HG03196 (cell line): Measurements from ENCODE around the gene XPR1.

ENCODE experiments used
- ATAC-seq: cut with Tn5 transposase; IDR thresholded peaks from one replicate; pipeline ENCODE4 v1.9.1; 2021; ENCODE audit not compliant: unreplicated experiment

Gene XPR1

DNA sequence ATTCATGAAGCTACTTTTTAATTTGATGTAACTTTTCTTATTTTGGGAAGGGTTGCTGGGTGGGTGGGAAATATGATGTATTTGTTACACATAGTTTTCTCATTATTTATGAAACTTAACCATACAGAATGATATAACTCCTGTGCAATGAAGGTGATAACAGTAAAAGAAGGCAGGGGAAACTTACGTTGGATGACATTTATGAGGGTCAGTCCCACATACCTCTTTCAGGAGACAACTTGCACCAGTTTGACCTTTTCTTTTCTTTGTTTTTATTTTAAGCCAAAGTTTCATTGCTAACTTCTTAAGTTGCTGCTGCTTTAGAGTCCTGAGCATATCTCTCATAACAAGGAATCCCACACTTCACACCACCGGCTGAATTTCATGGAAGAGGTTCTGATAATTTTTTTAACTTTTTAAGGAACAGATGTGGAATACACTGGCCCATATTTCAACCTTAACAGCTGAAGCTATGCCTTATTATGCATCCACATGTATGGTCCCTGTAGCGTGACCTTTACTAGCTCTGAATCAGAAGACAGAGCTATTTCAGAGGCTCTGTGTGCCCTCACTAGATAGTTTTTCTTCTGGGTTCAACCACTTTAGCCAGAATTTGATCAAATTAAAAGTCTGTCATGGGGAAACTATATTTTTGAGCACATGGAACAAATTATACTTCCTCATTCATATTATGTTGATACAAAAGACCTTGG lies 252.9 kb downstream of the XPR1 start:
- no peak for ATAC-seq

DNA sequence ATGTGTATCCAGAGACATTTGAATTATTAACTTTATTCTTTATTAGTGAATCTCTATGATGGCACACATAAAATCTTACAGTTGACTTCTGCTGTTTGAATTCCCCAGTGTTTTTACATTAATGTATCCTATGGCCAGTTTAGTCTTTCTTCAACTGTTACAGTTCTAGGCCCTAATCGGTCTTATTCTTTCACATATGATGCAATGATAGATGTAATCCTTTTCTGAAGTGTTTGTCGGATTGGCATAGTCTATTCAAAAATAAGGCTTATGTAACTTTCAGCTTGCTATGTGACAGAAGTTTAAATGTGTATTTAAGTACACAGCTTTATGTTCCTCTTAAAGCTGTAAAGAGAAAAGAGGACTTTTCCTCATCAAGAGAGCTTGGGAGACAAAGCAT lies 254.5 kb downstream of the XPR1 start:
- no peak for ATAC-seq

- no peak for ATAC-seq
Observed at GRCh38 chr1:180887841-180888240, 256.0 kb downstream of the XPR1 start.

DNA sequence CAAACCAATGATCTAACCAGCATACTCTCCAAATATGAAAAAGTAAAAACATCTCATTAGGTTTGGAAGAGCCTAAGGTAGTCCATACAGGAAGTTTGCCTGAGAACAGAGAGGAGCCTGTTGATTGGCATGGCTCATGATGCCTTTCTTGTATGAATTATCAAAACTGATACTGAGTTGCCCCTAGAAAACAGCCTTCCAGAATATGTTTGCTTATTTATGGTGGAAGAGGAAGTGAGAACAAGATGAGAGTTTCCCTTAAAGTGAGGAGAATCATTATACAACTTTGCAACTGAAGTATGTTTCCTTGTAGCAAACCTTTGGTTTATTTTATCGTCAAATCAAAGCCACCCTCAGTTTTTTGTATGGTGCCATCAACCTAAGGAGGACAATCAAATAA lies 257.0 kb downstream of the XPR1 start:
- ATAC-seq: peak; percentile 79

DNA sequence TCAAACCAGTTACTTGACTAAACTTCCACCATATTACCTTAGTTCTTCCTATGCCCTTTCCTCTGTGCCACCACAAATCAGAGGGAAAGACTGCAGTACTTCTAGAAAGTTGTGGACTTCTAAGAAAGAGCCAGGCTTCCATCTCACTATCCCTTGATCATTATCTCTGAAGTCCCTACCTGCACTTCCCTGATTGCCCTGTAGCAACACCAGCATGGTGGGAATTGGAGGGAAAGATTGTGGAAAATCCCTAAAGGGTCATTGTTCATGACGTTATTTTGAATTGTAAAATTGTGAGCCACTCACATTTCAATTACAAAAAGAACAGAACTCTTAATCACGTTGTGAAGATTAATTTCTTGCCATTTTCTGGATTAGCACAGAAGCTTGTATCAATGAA lies 257.5 kb downstream of the XPR1 start:
- ATAC-seq: no peak

GRCh38 chr1:180892272-180892671 lies 260.4 kb downstream of the XPR1 start:
- no peak for ATAC-seq

GRCh38 chr1:180892675-180893074 lies 260.9 kb downstream of the XPR1 start:
- no peak for ATAC-seq

GRCh38 chr1:180893614-180894013 lies 261.8 kb downstream of the XPR1 start:
- no peak for ATAC-seq

- ATAC-seq: no peak
Observed at GRCh38 chr1:180896161-180896560, 264.3 kb downstream of the XPR1 start.

DNA sequence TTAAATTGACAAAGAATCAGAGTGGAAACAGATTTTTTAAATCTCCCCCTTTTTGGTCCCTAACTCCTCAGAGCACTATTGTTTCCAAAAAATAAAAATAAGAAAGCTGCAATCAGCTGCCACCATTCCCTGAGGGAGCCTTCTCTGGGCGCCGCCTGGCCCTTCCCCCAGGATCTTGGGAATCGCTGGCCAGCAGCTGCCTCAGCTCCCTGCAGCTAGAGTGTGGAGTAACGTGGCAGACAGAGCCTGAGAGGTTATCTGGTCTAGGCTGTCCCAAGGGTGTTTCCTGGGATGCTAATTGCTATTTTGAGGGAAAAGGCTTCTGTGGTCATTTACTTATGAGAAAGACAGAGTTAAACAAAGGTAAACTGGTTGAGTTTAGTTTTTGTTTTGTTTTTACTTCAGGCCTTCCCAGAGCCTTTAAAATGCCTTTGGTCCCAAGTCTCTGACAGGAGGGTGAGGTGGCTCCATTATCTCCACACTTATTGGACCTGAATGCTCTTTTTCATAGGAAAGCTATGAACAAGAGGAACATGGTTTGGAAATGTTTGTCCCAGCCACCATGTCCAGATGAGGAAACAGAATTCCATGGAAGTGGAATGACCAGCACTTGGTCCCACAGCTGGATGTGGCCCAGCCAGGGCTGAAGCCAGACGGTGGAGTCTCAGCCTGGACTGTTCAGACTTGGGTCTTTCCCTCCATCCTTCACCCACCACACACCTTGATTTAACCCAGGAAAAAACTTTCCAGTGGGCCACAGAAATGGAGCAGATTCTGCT lies 266.8 kb downstream of the XPR1 start:
- no peak for ATAC-seq

- no peak for ATAC-seq
Observed at GRCh38 chr1:180899262-180899661, 267.4 kb downstream of the XPR1 start.

DNA sequence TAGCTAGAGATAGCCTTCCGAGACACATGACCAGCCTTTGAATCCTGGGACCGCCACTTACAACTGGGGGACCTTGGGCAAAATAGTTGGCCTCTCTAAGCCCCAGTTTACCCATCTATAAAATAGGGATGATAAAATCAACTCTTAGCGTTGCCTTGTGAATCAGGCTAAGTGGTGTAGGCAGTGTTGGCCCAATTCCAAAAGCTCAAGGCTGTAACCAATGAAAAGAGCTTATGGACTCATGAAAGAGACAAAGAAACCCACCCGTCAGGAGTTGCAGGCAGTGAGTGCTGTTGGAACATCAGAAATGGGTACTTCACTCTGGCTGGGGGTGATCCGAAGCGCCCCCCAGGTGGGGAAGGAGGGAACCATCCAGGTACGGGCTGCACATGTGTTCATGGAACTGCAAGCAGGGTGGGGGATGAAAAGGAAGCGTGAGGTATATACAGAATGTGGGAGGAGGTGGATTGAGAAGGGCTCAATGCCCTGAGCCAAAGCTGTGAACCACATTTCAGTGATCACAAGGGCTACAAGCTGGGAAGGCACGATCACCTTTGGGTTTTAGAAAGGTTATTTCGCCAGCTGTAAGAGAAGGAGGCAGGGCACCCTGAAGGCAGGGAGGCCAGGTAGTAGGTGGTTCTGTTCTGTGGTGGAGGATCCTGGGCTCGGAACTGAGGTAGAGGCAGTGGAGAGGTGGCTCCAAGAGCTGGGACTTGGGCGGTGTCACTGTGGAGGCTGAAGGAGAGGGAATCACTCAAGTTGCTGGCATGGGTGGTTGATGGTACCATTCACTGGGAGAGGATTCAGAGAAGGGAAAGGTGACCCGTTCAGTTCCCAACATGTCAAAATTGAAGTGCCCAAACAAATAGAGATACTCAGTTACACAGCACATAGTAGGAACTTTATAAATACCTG lies 269.5 kb downstream of the XPR1 start:
- no peak for ATAC-seq

DNA sequence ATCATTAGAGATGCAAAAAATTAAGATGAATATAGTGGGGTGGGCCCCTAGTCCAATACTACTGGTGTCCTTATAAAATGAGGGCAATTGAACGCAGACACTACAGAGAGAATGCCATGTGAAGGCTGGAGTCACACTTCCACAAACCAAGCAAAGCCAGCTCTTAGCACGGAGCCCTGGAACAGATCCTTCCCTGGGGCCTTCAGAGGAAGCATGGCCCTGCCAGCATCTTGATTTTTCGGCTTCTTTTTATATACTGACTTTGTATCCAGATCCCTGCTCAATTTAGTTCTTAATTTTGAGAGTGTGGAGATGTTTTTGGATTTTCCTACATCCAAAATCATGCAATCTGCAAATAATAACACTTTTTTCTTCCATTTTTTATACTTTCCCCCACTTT lies 270.7 kb downstream of the XPR1 start:
- no peak for ATAC-seq

GRCh38 chr1:180905927-180906326 lies 274.1 kb downstream of the XPR1 start:
- ATAC-seq: no peak

- ATAC-seq: no peak
Observed at GRCh38 chr1:180906511-180906910, 274.7 kb downstream of the XPR1 start.

DNA sequence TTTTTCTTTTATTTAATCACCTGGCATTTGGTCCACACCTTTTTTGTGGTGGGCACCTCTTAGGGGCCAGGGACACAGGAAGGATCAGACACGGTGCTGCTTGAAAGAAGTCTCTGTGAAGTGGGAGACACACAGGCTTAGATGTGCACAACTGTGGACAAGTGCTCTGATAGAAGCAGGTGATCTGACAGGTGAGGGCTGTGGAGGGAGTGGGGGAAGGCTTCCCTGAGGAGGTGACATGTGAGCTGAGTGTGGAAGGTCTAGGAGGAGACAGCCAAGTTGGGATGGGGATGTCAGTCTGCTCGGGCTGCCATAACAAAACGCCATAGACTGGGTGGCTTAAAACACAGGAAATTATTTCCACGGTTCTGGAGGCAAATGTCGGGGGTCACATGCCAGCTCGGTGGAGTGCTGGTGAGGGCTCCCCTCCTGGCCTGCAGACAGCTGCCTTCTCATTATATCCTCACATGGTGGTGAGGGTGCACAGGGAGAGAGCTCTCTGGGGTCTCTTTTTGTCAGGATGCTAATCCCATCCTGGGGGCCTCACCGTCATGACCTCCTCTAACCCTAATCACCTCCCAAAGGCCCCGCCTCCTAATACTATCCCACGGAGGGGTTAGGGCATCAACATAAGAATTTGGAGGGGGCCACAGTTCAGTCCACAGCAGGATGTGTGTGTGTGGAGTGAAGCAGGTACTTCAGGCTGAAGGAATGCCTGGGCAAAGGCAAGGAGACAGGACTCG lies 275.7 kb downstream of the XPR1 start:
- no peak for ATAC-seq

- ATAC-seq: no peak
Observed at GRCh38 chr1:180908074-180908765, 276.4 kb downstream of the XPR1 start.

DNA sequence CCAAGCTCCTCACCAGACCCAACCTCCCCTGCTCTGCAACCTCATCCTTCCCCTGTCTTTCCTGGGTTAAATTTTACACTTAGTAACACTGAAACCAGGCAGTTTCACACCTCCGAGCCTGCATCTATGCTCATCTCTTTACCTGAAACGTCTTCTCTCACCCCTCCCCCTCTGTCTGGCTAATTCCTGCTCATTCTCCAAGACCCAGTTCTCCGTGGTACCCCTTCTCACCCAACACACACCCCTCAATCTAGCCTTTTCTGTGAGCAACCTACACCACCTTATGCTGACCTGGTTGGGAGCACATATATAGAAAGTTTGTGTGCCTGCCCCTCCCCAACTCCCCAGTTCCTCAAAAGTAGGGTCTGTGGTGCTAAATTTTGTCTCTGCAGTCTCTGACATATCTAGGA lies 277.2 kb downstream of the XPR1 start:
- peak; percentile 46 for ATAC-seq

DNA sequence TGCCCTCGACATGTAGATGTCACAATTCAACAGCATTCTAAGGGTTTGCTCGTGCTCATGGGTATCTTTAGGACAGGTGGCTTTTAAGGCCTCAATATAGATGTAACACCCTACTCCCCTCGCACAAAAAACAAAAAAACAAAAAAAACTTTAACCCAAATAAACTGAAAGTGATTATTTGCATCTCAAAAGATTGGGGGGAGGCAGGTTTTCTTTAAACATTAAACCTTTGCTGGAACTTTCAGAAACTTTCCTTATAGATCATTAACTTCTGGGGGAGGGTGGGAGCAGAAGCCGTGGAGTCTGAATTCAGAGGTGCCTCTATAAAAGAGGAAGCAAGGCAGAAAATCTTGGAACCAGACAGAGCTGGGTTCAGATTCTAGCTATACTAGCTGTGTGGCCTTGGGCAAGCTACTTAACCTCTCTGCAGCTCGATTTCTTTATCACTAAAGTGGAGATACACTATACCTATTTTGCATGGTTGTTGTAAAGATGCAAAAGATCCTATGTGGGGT lies 277.7 kb downstream of the XPR1 start:
- ATAC-seq: peak; percentile 44

GRCh38 chr1:180911640-180912191 lies 279.9 kb downstream of the XPR1 start:
- no peak for ATAC-seq
